ENCODE results near the gene ZNF43.
"Not testable (repeated sequence)": the region's sequence is repeated elsewhere in the genome, so short reads cannot be mapped to it uniquely, and the experiment has no call there.

ZNF43 gene

DNA sequence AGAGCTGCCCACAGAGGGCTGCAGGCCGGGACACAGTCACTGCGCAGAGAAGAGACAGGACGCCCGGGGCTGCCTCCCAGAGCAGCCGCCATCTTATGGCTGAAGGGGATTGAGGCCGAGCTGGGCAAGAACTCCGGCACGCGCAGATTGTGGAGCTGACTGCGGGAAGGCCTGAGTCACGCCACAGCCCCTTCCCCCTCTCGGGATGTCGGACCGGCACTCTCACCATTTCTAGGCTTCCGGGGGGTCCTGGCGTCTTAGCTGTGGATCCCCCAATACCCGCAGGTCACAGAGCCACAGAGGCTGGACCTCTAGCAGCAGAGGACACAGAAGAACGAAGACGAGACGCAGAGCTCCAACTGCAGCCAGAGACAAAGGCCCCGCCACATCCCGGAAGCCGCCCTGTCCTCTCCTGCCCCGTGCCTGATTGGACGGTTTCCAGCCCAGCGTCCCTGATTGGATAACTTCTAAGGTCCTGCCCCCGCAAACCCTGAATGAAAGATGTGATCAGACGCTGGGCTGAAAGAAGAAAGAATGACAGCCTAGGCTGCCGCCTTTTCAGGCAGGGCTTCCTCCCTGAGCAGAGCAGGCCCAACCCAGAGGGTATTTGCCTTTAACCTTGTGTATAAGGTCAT is at the start of gene ZNF43:
Gene ZNF43, minus strand, starts transcription at position 373 of the 635 bp plus-strand sequence. Its CDS starts 144 bp downstream, at position 229.
- DNase-seq: peak; percentile 89

GRCh38 chr19:21885516-21885915 is 49.5 kb upstream of the ZNF43 start:
- not testable (repeated sequence) for DNase-seq

DNA sequence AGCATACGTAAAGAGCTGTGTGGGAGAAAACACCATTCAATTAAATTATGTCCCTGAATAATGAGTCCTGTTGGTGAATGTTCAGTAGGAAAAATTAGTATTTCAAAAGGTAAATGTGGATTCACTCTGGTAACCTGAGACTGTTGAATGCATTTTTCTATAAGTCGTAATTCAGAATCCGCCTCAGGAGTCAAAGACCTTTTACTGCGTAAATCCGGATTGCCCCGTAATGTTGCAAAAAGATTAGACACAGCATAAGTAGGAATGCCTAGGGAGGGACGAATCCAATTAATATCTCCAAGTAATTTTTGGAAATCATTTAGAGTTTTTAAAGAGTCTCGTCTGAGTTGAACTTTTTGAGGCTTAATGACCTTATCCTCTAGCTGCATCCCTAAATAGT is 48.8 kb upstream of the ZNF43 start:
- not testable (repeated sequence) for DNase-seq

GRCh38 chr19:21883516-21883915 is 47.5 kb upstream of the ZNF43 start:
- DNase-seq: no peak

- peak; percentile 5 for DNase-seq
Observed at GRCh38 chr19:21880761-21881160, 44.8 kb upstream of the ZNF43 start.

GRCh38 chr19:21878646-21879045 is 42.7 kb upstream of the ZNF43 start:
- no peak for DNase-seq

DNA sequence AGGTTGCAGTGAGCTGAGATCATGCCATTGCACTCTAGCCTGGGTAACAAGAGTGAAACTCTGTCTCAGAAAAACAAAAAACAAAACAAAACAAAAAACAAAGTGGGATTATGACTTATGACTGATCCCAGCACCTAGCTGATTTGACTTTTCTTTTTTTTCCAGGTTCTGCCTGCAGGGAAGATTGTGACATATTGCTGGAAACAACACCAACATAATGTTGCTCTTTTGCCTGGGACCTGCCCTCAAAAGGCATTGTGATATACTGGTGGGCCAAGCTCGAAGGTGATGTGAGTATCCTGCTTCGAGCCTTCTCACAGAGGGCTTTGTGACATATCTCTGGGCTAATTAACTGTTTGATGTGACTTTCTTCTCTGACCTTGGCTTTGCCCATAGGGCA is 42.0 kb upstream of the ZNF43 start:
- no peak for DNase-seq

DNA sequence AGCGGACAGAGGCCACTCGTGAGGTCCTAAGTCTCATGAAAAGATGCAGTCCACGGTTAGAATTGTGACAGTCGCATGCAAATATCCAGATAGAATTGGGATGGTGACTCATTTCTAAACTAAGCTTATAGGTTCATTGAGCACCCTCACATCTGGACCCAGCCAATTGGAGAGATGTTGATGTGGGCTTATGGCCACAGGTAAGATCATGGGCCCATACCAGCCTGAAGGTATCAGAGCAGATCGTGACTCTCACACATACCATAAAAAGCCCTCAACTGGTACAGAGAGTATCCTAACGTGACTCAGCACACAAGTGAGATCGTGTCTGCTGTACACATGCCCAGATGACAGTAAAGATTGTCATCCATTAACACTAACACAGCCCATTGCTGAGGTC is 40.6 kb upstream of the ZNF43 start:
- DNase-seq: not testable (repeated sequence)

GRCh38 chr19:21856773-21857514 is 21.0 kb upstream of the ZNF43 start:
- no peak for DNase-seq

DNA sequence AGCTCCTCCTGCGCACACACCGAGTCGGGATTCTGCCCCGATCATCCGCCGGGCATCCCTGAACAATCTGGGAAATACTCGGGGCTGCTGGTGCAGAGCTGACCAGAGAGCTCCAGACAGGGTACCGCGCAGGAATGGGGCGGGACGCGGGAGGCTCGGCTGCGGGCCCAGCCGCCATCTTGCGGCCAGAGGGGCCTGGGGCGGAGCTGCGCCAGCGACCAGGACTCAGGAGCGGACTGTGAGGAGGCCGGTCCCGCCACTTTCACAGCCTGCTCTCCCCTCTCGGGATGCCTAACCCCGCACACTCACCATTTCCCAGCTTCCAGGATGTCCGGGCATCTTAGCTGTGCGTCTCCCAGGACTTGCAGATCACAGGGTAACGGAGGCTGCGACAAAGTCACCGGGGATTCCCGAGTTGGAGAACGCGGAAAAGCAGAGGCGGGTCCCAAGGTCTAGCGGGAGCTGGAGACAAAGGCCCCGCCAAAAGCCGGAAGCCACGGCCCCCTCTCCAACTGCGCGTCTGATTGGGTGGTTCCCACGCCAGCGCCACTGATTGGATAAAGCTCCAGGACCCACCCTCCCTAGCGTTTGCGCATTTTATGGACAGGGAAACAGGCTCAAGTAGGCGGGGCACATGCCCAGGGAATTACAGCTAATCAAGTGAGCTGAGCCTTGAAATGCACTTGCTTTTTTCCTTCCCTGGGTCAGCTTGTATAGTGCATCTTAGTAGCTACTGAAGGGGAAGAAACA is 15.8 kb upstream of the ZNF43 start:
- peak; percentile 83 for DNase-seq

DNA sequence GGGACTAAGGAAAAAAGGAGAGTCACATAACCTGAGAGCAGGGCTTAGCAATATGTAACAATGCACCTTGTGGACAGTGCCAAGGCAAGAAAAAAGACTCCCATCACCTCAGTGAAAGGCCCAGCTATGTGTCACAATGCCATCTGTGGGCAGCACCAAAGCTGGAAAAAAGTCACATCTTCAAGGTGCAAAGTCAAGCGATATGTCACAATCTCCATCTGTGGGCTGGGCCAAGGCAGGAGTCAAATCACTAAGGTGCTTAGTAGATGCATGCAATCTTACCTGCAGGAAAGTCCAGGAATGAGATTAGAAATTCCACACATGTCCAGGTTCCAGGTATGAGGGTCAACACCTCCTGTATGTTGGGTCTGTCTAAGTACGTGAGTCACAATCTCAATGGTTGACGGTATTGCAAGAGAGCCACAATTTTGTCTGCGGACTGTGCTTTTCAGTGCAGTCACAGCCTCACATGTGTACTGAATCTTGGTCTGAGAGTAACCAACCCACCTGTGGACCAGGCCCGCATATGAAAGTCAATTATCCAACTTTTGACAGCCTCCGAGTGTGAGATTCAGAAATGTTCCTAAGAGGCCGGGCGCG is 14.8 kb upstream of the ZNF43 start:
- no peak for DNase-seq

DNA sequence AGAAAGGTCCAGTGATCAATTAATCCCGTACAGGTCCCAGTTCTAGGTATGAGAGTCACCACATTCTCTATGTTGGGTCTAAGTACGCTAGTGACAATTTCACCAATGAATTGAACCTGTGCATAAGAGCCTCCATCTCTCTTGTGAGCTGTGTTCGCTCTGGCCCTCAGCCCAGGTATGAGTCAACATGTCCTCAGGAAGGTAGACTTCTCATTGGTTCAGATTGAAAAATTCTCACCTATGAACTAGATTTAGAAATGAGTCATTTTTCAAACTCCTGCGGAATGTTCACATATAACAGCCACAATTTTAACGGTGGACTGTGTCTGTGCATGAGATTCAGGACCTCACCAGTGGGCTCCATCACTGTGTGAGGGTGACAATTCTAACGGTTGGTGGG is 12.7 kb upstream of the ZNF43 start:
- no peak for DNase-seq

DNA sequence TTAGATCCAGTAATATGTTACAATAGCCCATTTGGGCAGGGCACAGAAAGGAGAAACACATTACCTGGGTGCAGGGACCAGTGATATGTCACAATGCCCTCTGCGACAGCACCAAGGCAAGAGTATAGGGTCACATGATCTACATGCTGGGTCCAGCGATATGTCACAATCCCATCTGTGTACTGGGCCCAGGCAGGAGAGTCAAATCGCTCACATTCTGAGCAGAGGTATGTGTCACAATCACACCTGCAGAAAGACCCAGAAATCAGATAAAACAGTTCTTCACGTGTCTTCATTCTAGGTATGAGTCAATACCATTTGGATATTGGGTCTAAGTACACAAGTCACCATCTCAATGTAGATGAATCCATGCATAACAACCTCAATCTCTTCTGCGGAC is 7.1 kb upstream of the ZNF43 start:
- no peak for DNase-seq

GRCh38 chr19:21841488-21842097 is 5.6 kb upstream of the ZNF43 start:
- no peak for DNase-seq

GRCh38 chr19:21841081-21841480 is 5.1 kb upstream of the ZNF43 start:
- DNase-seq: no peak

DNA sequence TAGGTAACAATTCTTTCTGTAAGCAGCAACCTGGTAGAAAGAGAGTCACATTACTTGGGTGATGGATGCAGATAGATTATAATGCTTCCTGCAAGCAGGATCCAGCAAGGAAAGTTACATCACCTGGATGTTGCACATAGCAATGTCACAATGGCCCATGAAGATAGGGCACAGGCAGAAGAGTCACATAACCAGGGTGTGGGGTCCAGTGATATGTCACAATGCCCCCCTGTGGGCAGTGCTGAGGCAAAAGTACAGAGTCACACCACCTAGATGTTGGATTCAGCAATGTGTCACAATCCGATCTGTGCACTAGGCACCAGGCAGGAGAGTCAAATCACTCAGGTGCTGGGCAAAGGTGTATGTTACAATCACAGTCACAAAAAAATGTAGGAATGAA is 4.0 kb upstream of the ZNF43 start:
- no peak for DNase-seq

DNA sequence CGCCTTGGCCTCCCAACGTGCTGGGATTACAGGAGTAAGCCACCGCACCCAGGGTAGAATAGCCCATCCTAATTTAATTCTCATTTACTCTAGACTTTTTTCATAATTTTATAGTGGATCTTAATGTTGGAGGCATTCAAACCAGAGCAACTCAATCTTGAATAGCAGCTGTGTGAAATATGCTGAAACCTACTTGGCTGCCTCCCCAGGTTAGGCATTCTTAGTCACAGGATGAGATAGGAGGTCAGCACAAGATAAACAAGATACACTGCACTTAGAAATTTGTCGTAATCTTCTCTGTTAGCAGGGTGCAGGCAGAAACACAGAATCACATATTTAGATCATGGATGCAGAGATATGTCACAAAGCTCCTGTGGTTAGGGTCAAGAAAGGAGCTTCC is 2.7 kb upstream of the ZNF43 start:
- DNase-seq: no peak

DNA sequence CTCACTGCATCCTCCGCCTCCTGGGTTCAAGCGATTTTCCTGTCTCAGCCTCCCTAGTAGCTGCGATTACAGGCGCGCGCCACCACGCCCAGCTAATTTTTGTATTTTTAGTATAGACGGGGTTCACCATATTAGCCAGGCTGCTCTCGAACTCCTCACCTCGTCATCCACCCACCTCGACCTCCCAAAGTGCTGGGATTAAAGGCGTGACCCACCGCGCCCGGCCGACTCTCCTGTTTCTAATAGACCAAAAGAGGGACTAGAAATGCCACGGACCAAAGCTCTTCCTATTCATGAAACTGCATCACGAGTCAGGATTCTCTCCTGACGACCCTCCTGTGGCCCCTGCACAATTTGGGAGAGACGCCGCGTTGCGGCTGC is 563 bp downstream of the ZNF43 start:
- DNase-seq: no peak

DNA sequence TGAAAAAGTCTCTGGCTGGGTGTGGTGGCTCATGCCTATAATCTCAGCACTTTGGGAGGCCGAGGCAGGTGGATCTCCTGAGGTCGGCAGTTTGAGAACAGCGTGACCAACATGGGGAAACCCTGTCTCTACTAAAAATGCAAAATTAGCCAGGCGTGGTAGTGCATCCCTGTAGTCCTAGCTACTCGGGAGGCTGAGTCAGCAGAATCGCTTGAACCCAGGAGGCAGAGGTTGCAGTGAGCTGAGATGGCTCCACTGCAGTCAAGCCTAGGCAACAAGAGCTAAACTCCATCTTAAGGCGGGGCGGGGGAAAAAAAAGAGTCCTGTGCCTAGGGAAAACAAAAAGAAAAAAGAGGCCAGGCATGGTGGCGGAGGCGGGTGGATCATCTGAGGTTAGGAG is 2.2 kb downstream of the ZNF43 start:
- DNase-seq: no peak

GRCh38 chr19:21824679-21825078 is 11.3 kb downstream of the ZNF43 start:
- DNase-seq: no peak

- no peak for DNase-seq
Observed at GRCh38 chr19:21823224-21823623, 12.8 kb downstream of the ZNF43 start.

- no peak for DNase-seq
Observed at GRCh38 chr19:21812448-21812847, 23.5 kb downstream of the ZNF43 start.

GRCh38 chr19:21808400-21809000 is 27.5 kb downstream of the ZNF43 start:
- not testable (repeated sequence) for DNase-seq
